Activated naive CD8-positive, alpha-beta T cell (primary cell): Measurements from ENCODE around the gene PTPRU.
A peak's percentile ranks its signal among the peaks of the same experiment; 100 is the strongest.

Experiments
- H3K27ac Mint-ChIP-seq: one replicate; pipeline ENCODE4 v1.8.0; 2021; ENCODE audit warnings: mixed read lengths
- H3K27me3 Mint-ChIP-seq: one replicate; pipeline ENCODE4 v1.8.0; 2021; ENCODE audit warnings: mixed read lengths
- H3K36me3 Mint-ChIP-seq: one replicate; pipeline ENCODE4 v1.8.0; 2021; ENCODE audit warnings: mixed read lengths
- H3K4me1 Mint-ChIP-seq: one replicate; pipeline ENCODE4 v1.8.0; 2021; ENCODE audit warnings: low read depth, mixed read lengths
- H3K4me3 Mint-ChIP-seq: one replicate; pipeline ENCODE4 v1.8.0; 2021; ENCODE audit warnings: mild to moderate bottlenecking, mixed read lengths
- H3K9me3 Mint-ChIP-seq: one replicate; pipeline ENCODE4 v1.8.0; 2021; ENCODE audit warnings: low read depth, mixed read lengths

PTPRU gene

GRCh38 chr1:29281571-29281970 lies 45.2 kb downstream of the PTPRU start:
- Mint-ChIP-seq H3K9me3 (no peaks in the 10 kb centered on the region), H3K4me3 (no peak overlapping the region), H3K4me1 (peaks cover 2% of the 10 kb centered on the region), H3K27me3 (no peaks in the 10 kb centered on the region), H3K36me3 (no peaks in the 10 kb centered on the region), H3K27ac (no peak overlapping the region)

GRCh38 chr1:29282135-29282923 lies 46.0 kb downstream of the PTPRU start:
- no peaks in the 10 kb centered on the region for H3K27me3 Mint-ChIP-seq
- no peak overlapping the region for H3K27ac Mint-ChIP-seq
- peaks cover 2% of the 10 kb centered on the region for H3K4me1 Mint-ChIP-seq
- no peaks in the 10 kb centered on the region for H3K9me3 Mint-ChIP-seq
- no peak overlapping the region for H3K4me3 Mint-ChIP-seq
- no peaks in the 10 kb centered on the region for H3K36me3 Mint-ChIP-seq

- Mint-ChIP-seq H3K4me1 (peaks cover 2% of the 10 kb centered on the region), H3K4me3 (peak overlapping the region; percentile 17), H3K27me3 (no peaks in the 10 kb centered on the region), H3K36me3 (no peaks in the 10 kb centered on the region), H3K27ac (no peak overlapping the region), H3K9me3 (no peaks in the 10 kb centered on the region)
Measured at GRCh38 chr1:29282924-29283803, 46.8 kb downstream of the PTPRU start.

GRCh38 chr1:29283804-29284195 lies 47.5 kb downstream of the PTPRU start:
- Mint-ChIP-seq H3K9me3 (no peaks in the 10 kb centered on the region), H3K27me3 (no peaks in the 10 kb centered on the region), H3K4me1 (peaks cover 2% of the 10 kb centered on the region), H3K36me3 (no peaks in the 10 kb centered on the region), H3K4me3 (no peak overlapping the region), H3K27ac (no peak overlapping the region)

GRCh38 chr1:29284286-29284960 lies 48.1 kb downstream of the PTPRU start:
- Mint-ChIP-seq H3K4me1 (peaks cover 2% of the 10 kb centered on the region), H3K27ac (no peak overlapping the region), H3K4me3 (no peak overlapping the region), H3K36me3 (no peaks in the 10 kb centered on the region), H3K9me3 (no peaks in the 10 kb centered on the region), H3K27me3 (no peaks in the 10 kb centered on the region)

- peaks cover 2% of the 10 kb centered on the region for H3K4me1 Mint-ChIP-seq
- H3K4me3 Mint-ChIP-seq: no peak overlapping the region
- no peaks in the 10 kb centered on the region for H3K27me3 Mint-ChIP-seq
- H3K36me3 Mint-ChIP-seq: no peaks in the 10 kb centered on the region
- H3K9me3 Mint-ChIP-seq: no peaks in the 10 kb centered on the region
- no peak overlapping the region for H3K27ac Mint-ChIP-seq
Measured at GRCh38 chr1:29284961-29285560, 48.7 kb downstream of the PTPRU start.

- H3K27ac Mint-ChIP-seq: no peak overlapping the region
- no peak overlapping the region for H3K4me3 Mint-ChIP-seq
- no peaks in the 10 kb centered on the region for H3K9me3 Mint-ChIP-seq
- peaks cover 2% of the 10 kb centered on the region for H3K4me1 Mint-ChIP-seq
- H3K27me3 Mint-ChIP-seq: no peaks in the 10 kb centered on the region
- no peaks in the 10 kb centered on the region for H3K36me3 Mint-ChIP-seq
Measured at GRCh38 chr1:29285771-29286170, 49.4 kb downstream of the PTPRU start.

GRCh38 chr1:29286194-29286767 lies 50.0 kb downstream of the PTPRU start:
- peaks cover 2% of the 10 kb centered on the region for H3K4me1 Mint-ChIP-seq
- no peaks in the 10 kb centered on the region for H3K36me3 Mint-ChIP-seq
- H3K4me3 Mint-ChIP-seq: no peak overlapping the region
- H3K27ac Mint-ChIP-seq: no peak overlapping the region
- H3K9me3 Mint-ChIP-seq: no peaks in the 10 kb centered on the region
- H3K27me3 Mint-ChIP-seq: no peaks in the 10 kb centered on the region

- H3K9me3 Mint-ChIP-seq: no peaks in the 10 kb centered on the region
Measured at GRCh38 chr1:29289493-29289892, 53.2 kb downstream of the PTPRU start.

GRCh38 chr1:29290414-29290985 lies 54.2 kb downstream of the PTPRU start:
- Mint-ChIP-seq H3K4me3 (no peak overlapping the region), H3K36me3 (no peaks in the 10 kb centered on the region), H3K9me3 (no peaks in the 10 kb centered on the region), H3K27ac (no peak overlapping the region), H3K4me1 (no peaks in the 10 kb centered on the region), H3K27me3 (no peaks in the 10 kb centered on the region)

More at GRCh38 chr1:29289493-29289892, 53.2 kb downstream of the PTPRU start:
- Mint-ChIP-seq H3K4me1 (no peaks in the 10 kb centered on the region), H3K27me3 (no peaks in the 10 kb centered on the region), H3K4me3 (no peak overlapping the region), H3K36me3 (no peaks in the 10 kb centered on the region), H3K27ac (no peak overlapping the region)

GRCh38 chr1:29291756-29292155 lies 55.4 kb downstream of the PTPRU start:
- no peak overlapping the region for H3K4me3 Mint-ChIP-seq
- H3K36me3 Mint-ChIP-seq: no peaks in the 10 kb centered on the region
- H3K27me3 Mint-ChIP-seq: peaks cover 2% of the 10 kb centered on the region
- H3K4me1 Mint-ChIP-seq: no peaks in the 10 kb centered on the region
- H3K9me3 Mint-ChIP-seq: no peaks in the 10 kb centered on the region
- no peak overlapping the region for H3K27ac Mint-ChIP-seq

- H3K27ac Mint-ChIP-seq: no peak overlapping the region
- no peaks in the 10 kb centered on the region for H3K9me3 Mint-ChIP-seq
- H3K36me3 Mint-ChIP-seq: no peaks in the 10 kb centered on the region
- H3K4me1 Mint-ChIP-seq: no peaks in the 10 kb centered on the region
- H3K27me3 Mint-ChIP-seq: peaks cover 2% of the 10 kb centered on the region
- no peak overlapping the region for H3K4me3 Mint-ChIP-seq
Measured at GRCh38 chr1:29292344-29292743, 56.0 kb downstream of the PTPRU start.

GRCh38 chr1:29297450-29297849 lies 61.1 kb downstream of the PTPRU start:
- no peak overlapping the region for H3K4me3 Mint-ChIP-seq
- H3K27ac Mint-ChIP-seq: no peak overlapping the region
- peaks cover 7% of the 10 kb centered on the region for H3K27me3 Mint-ChIP-seq

GRCh38 chr1:29298246-29298645 lies 61.9 kb downstream of the PTPRU start:
- H3K4me1 Mint-ChIP-seq: no peaks in the 10 kb centered on the region
- peaks cover 7% of the 10 kb centered on the region for H3K27me3 Mint-ChIP-seq
- no peak overlapping the region for H3K4me3 Mint-ChIP-seq
- H3K27ac Mint-ChIP-seq: no peak overlapping the region
- H3K36me3 Mint-ChIP-seq: no peaks in the 10 kb centered on the region
- no peaks in the 10 kb centered on the region for H3K9me3 Mint-ChIP-seq

More at GRCh38 chr1:29297450-29297849, 61.1 kb downstream of the PTPRU start:
- Mint-ChIP-seq H3K9me3 (no peaks in the 10 kb centered on the region), H3K36me3 (no peaks in the 10 kb centered on the region), H3K4me1 (no peaks in the 10 kb centered on the region)
